Keratinocyte (primary cell): Measurements from ENCODE around the gene SYT2. TPM values are rescaled to one million over a fixed set of nuclear protein-coding genes. Genes with fewer than 3 reads are reported as not detected.
"Not testable (repeated sequence)": the region's sequence is repeated elsewhere in the genome, so short reads cannot be mapped to it uniquely, and the experiment has no call there.

ENCODE experiments used
- DNase-seq: peaks from one replicate; pipeline ENCODE4 v3.0.0-alpha.2; 2011; ENCODE audit warnings: low read depth, missing footprints, low spot score
- FAIRE-seq: peaks from 2 replicates; lab custom pipeline; 2011; peaks lifted over from hg19 to GRCh38; lab: Jason Lieb, UNC
- H2AFZ ChIP-seq: 2 replicates; pipeline ENCODE4 v1.6.0; 2012; ENCODE audit warnings: low read length, control low read depth, inconsistent platforms; ENCODE audit not compliant: control insufficient read depth
- H3K27ac ChIP-seq: 2 replicates; pipeline ENCODE4 v1.5.1; 2011; ENCODE audit warnings: low read length; ENCODE audit not compliant: control insufficient read depth, insufficient read depth
- H3K27me3 ChIP-seq: 3 replicates; pipeline ENCODE4 v1.6.0; 2011; ENCODE audit warnings: low read length; ENCODE audit not compliant: control insufficient read depth, insufficient read depth; ENCODE audit errors: extremely low read depth
- H3K36me3 ChIP-seq, 2 experiments: 2 replicates in 1 of 2; 3 replicates in 1 of 2; pipeline ENCODE4 v1.5.1; 2011; ENCODE audit warnings: low read length in 2 of 2, mild to moderate bottlenecking in 1 of 2; ENCODE audit not compliant: control insufficient read depth in 2 of 2, insufficient read depth in 2 of 2; ENCODE audit errors: extremely low read depth in 1 of 2
- H3K4me1 ChIP-seq: 3 replicates; pipeline ENCODE4 v1.5.1; 2011; ENCODE audit warnings: low read length; ENCODE audit not compliant: control insufficient read depth, insufficient read depth; ENCODE audit errors: extremely low read depth
- H3K4me2 ChIP-seq: 3 replicates; pipeline ENCODE4 v1.6.0; 2011; ENCODE audit warnings: low read depth, low read length; ENCODE audit not compliant: control insufficient read depth, insufficient read depth; ENCODE audit errors: extremely low read depth
- H3K4me3 ChIP-seq, 3 experiments: fragments of 200-600 bp in 1 of 3; sonication (generic) in 1 of 3; 2 replicates in 2 of 3; 3 replicates in 1 of 3; pipeline ENCODE4 v1.5.1; 2011 to 2016; ENCODE audit warnings: low read length in 3 of 3, mild to moderate bottlenecking in 3 of 3, control low read depth in 2 of 3, inconsistent platforms in 1 of 3, low read depth in 1 of 3, mixed read lengths in 1 of 3, mixed run types in 1 of 3, moderate library complexity in 1 of 3; ENCODE audit not compliant: control insufficient read depth in 2 of 3, insufficient read depth in 2 of 3; ENCODE audit errors: extremely low read depth in 1 of 3
- H3K79me2 ChIP-seq: 2 replicates; pipeline ENCODE4 v1.6.0; 2012; ENCODE audit warnings: low read length; ENCODE audit not compliant: control insufficient read depth, insufficient read depth
- H3K9ac ChIP-seq: 3 replicates; pipeline ENCODE4 v1.6.0; 2011; ENCODE audit warnings: low read length; ENCODE audit not compliant: control insufficient read depth, insufficient read depth; ENCODE audit errors: extremely low read depth
- H3K9me1 ChIP-seq: 3 replicates; pipeline ENCODE4 v1.6.0; 2011; ENCODE audit warnings: low read length; ENCODE audit not compliant: control insufficient read depth, insufficient read depth; ENCODE audit errors: extremely low read depth
- H3K9me3 ChIP-seq: 2 replicates; pipeline ENCODE4 v1.5.1; 2012; ENCODE audit warnings: low read depth, low read length; ENCODE audit not compliant: control insufficient read depth
- H4K20me1 ChIP-seq: 3 replicates; pipeline ENCODE4 v1.6.0; 2011; ENCODE audit warnings: low read length; ENCODE audit not compliant: control insufficient read depth, insufficient read depth; ENCODE audit errors: extremely low read depth
- EZH2 ChIP-seq: IDR thresholded peaks from one replicate; pipeline ENCODE4 v1.6.1; 2012; ENCODE audit warnings: inconsistent platforms, mild to moderate bottlenecking, low read length, moderate library complexity
- dilution Hi-C: fragments of 300-500 bp; cut with MboI; formaldehyde crosslinking; loops from one replicate; pipeline ENCODE4 v1.7.0; 2020; ENCODE audit warnings: low sequenced_read_pairs; ENCODE audit not compliant: extremely low pct_ligation_motif_present
- polyA plus RNA-seq, 5 experiments: library from polyadenylated mRNA; depleted of rRNA in 3 of 5; stranded (reverse) in 3 of 5; stranded (forward) in 1 of 5; unstranded in 1 of 5; fragments of >200 nt; gene quantifications; 1 replicate in 1 of 5; 2 replicates in 3 of 5; 3 replicates in 1 of 5; pipeline versions ENCODE4 v1.2.1 to v1.2.3, GENCODE V29; 2011 to 2012; ENCODE audit warnings: missing spikeins in 2 of 5, low read depth in 1 of 5, low replicate concordance in 1 of 5
- TF ChIP-seq, protein P1 (sequence below), 3 experiments: IDR thresholded peaks in 1 of 3; conservative IDR thresholded peaks in 1 of 3; optimal IDR thresholded peaks in 1 of 3; 2 replicates in 2 of 3; 3 replicates in 1 of 3; pipeline versions ENCODE3 to v1.5.1; 2011; ENCODE audit warnings: low read length in 3 of 3, mild to moderate bottlenecking in 3 of 3, moderate library complexity in 2 of 3, control low read depth in 1 of 3, inconsistent platforms in 1 of 3; ENCODE audit not compliant: insufficient read depth in 2 of 3; ENCODE audit errors: extremely low read depth in 1 of 3

Gene SYT2
- polyA plus RNA-seq, 1 donor (not counting 4 experiments of a cell fraction or from before 2014, with no cell fraction given), result not detected

DNA sequence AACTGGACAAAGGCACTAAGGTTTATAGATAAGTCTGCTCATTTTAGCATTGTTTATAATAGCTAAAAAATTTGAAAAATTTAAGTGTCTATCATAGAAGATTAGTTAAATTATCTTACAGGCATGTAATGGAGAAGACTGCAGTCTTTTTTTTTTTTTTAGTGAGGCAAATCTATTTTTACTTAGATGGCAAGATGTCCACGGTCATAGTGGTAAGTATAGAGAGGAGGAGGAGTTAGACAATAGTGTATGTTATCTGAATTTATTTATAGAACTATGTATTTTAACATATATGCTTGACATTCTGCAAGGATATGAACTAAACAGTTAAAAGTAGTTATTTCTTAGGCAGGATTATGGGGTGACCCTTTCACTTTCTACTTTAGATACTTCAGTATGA, 149.0 kb downstream of the SYT2 start:
- no peaks in the 10 kb centered on the region for H3K9me1 ChIP-seq
- H2AFZ ChIP-seq, result no peak overlapping the region
- no peaks in the 10 kb centered on the region for H3K4me1 ChIP-seq
- FAIRE-seq (no peak), DNase-seq (no peak)
- H3K9ac ChIP-seq, result no peak overlapping the region
- H3K79me2 ChIP-seq, result no peaks in the 10 kb centered on the region
- H3K27me3 ChIP-seq, result no peaks in the 10 kb centered on the region
- TF ChIP-seq, protein P1, sequence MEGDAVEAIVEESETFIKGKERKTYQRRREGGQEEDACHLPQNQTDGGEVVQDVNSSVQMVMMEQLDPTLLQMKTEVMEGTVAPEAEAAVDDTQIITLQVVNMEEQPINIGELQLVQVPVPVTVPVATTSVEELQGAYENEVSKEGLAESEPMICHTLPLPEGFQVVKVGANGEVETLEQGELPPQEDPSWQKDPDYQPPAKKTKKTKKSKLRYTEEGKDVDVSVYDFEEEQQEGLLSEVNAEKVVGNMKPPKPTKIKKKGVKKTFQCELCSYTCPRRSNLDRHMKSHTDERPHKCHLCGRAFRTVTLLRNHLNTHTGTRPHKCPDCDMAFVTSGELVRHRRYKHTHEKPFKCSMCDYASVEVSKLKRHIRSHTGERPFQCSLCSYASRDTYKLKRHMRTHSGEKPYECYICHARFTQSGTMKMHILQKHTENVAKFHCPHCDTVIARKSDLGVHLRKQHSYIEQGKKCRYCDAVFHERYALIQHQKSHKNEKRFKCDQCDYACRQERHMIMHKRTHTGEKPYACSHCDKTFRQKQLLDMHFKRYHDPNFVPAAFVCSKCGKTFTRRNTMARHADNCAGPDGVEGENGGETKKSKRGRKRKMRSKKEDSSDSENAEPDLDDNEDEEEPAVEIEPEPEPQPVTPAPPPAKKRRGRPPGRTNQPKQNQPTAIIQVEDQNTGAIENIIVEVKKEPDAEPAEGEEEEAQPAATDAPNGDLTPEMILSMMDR (optimal IDR thresholded peaks at IDR 0.05 in 1 of 3, IDR thresholded peaks at IDR 0.05 in 1 of 3, conservative IDR thresholded peaks at IDR 0.05 in 1 of 3; ENCODE audit: extremely low read depth in 1 of 3, insufficient read depth in 2 of 3, low read length in 3 of 3), result no peak
- no peak for TF ChIP-seq EZH2
- H3K27ac ChIP-seq, result no peak overlapping the region
- H3K36me3 ChIP-seq, result peaks cover 0 to 3% of the 10 kb centered on the region in 2 experiments
- H3K4me2 ChIP-seq, result no peak overlapping the region
- dilution Hi-C loops, result no loop called here
- no peaks in the 10 kb centered on the region for H3K9me3 ChIP-seq
- H4K20me1 ChIP-seq, result no peaks in the 10 kb centered on the region
- H3K4me3 ChIP-seq, result no peak overlapping the region

DNA sequence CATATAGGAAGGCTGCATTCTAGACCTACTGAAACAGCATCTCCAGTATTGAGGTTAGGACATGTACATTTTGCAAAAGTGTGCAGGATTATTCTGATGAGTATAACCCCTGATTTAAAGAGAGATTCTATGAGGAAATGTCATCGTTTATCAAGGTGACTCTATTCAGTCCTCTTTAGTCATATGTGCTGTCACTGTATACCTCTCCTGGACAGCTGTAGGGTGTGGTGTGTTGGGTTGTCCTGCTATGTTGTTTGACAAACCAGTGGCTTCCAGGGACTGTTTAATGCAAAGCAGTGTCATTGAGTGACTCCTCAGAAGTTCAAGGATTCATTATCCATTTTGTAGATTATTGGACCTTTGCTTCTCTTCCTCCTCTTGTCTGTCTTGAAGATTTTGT, 152.6 kb downstream of the SYT2 start:
- H3K9me3 ChIP-seq, DNase-seq, H4K20me1 ChIP-seq, H3K4me1 ChIP-seq, H3K79me2 ChIP-seq, H3K27ac ChIP-seq, dilution Hi-C loops, H3K27me3 ChIP-seq, H3K4me3 ChIP-seq, H3K36me3 ChIP-seq, H3K4me2 ChIP-seq, FAIRE-seq, H3K9me1 ChIP-seq, H3K9ac ChIP-seq, H2AFZ ChIP-seq: not testable (repeated sequence)

DNA sequence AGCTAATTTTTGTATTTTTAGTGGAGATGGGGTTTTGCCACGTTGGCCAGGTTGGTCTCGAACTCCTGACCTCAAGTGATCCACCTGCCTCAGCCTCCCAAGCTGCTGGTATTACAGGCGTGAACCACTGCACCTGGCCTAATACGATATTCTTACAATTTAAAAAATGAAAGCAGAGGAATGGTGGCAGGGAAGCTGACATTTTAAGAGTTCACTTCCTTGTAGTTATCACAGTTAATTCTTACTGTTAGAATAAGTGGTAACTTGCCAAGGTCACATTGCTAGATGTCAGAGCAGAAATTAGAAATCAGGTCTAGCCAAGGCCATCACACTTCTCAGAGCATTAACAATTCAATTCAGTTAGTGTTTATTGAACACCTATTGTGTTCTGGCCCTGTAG, 154.2 kb downstream of the SYT2 start:
- FAIRE-seq, H3K36me3 ChIP-seq: not testable (repeated sequence)

DNA sequence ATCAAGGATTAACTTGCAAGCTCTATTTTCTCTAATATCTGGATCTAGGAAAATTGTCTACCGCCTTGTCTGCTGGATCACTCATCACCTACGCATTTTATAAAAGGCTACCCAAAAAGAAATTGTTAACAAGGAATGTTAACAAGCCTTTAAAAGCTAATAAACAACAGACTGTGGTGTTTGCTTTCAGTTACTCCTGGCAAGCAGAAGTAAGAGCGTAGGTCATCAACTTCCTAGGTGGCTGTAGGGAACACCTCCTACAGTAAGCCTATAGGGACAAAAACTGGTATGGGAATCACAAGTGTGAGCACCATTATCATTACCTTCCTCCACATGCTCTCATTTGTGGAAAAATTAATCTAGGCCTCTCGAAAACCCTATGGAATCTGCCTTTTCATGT, 155.6 kb downstream of the SYT2 start:
- H3K9me3 ChIP-seq, dilution Hi-C loops, DNase-seq, H4K20me1 ChIP-seq, H2AFZ ChIP-seq, H3K9me1 ChIP-seq, H3K36me3 ChIP-seq, H3K27me3 ChIP-seq, H3K4me3 ChIP-seq, H3K4me1 ChIP-seq, H3K79me2 ChIP-seq, H3K9ac ChIP-seq, H3K4me2 ChIP-seq, H3K27ac ChIP-seq: not testable (repeated sequence)
- FAIRE-seq, result peak; percentile 87

More for the DNA sequence above, 154.2 kb downstream of the SYT2 start:
- H3K27me3 ChIP-seq, DNase-seq, H2AFZ ChIP-seq, H3K9me1 ChIP-seq, H3K4me2 ChIP-seq, H3K9me3 ChIP-seq, H3K4me3 ChIP-seq, H4K20me1 ChIP-seq, dilution Hi-C loops, H3K79me2 ChIP-seq, H3K9ac ChIP-seq, H3K4me1 ChIP-seq, H3K27ac ChIP-seq: not testable (repeated sequence)
